Mesothelial cell of epicardium (in vitro differentiated cells): ENCODE results near the gene ZPR1. TPM values are rescaled to one million over a fixed set of nuclear protein-coding genes. Genes with fewer than 3 reads are reported as not detected.
"Not testable (repeated sequence)": the region's sequence is repeated elsewhere in the genome, so short reads cannot be mapped to it uniquely, and the experiment has no call there.

Source experiments
- DNase-seq, 2 experiments: peaks; one replicate each; pipeline ENCODE4 v3.0.0; 2021; ENCODE audit warnings: low spot score in 2 of 2; ENCODE audit not compliant: unreplicated experiment in 2 of 2
- H3K27ac Mint-ChIP-seq: 2 replicates; pipeline ENCODE4 v1.8.0; 2021; ENCODE audit warnings: mixed read lengths
- H3K27me3 Mint-ChIP-seq: 2 replicates; pipeline ENCODE4 v1.8.0; 2021; ENCODE audit warnings: low read depth, mixed read lengths
- H3K36me3 Mint-ChIP-seq: 2 replicates; pipeline ENCODE4 v1.8.0; 2021; ENCODE audit warnings: mixed read lengths
- H3K4me1 Mint-ChIP-seq: 2 replicates; pipeline ENCODE4 v1.8.0; 2021; ENCODE audit warnings: mixed read lengths
- H3K4me3 Mint-ChIP-seq: 2 replicates; pipeline ENCODE4 v1.8.0; 2021; ENCODE audit warnings: mild to moderate bottlenecking, moderate library complexity, mixed read lengths
- H3K9me3 Mint-ChIP-seq: 2 replicates; pipeline ENCODE4 v1.8.0; 2021; ENCODE audit warnings: mixed read lengths
- total RNA-seq: library from RNA; stranded (reverse); gene quantifications from 3 replicates; pipeline ENCODE4 v1.2.1, GENCODE V29; 2021
- TF ChIP-seq, protein P1 (sequence below): fragments of 200-600 bp; sonication (generic); IDR thresholded peaks from one replicate; pipeline ENCODE4 v1.5.0; 2021; ENCODE audit warnings: antibody characterized with exemption; ENCODE audit not compliant: unreplicated experiment

Gene ZPR1, protein sequence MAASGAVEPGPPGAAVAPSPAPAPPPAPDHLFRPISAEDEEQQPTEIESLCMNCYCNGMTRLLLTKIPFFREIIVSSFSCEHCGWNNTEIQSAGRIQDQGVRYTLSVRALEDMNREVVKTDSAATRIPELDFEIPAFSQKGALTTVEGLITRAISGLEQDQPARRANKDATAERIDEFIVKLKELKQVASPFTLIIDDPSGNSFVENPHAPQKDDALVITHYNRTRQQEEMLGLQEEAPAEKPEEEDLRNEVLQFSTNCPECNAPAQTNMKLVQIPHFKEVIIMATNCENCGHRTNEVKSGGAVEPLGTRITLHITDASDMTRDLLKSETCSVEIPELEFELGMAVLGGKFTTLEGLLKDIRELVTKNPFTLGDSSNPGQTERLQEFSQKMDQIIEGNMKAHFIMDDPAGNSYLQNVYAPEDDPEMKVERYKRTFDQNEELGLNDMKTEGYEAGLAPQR
- 39.1 to 41.5 TPM (median 40.9 TPM) in 3 replicates for total RNA-seq

DNA sequence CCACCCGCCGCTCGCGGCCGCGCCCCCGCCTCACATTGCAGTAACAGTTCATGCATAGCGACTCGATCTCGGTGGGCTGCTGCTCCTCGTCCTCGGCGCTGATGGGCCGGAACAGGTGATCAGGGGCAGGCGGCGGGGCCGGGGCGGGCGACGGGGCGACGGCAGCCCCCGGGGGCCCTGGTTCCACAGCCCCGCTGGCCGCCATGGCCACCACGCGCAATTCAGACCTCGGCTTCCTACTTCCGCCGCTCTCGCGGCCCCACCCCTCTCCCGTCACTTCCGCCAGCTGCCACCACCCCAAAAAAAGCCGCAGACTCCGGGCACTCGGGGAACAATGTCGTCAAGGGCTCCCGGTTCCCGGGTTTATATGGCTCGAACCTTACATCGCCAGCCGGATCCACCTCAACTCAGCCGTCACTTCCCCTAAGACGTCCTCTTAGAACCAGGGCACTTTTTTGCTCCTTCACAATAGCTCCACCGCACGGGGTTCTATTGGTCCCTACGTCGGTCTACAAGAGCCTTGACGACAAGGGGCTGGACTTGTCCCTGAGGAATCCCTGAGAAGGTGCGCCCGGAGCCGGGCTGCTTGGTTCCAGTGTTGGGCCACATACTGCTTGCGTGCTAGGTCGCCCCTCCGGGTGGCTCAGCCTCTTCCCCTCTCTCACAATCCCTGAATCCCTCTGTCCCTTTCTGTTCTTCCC lies at the start of gene ZPR1:
Gene ZPR1 (minus strand): TSS at position 238 of the 701 bp plus-strand sequence. CDS start 33 bp downstream, at position 205.
- Mint-ChIP-seq H3K36me3 (peaks cover 25% of the 10 kb centered on the region), H3K9me3 (no peaks in the 10 kb centered on the region), H3K4me3 (peak within 1 kb of the TSS; percentile 99), H3K4me1 (peaks cover 18% of the 10 kb centered on the region), H3K27ac (peak within 1 kb of the TSS; percentile 97), H3K27me3 (peaks cover 6% of the 10 kb centered on the region)
- TF ChIP-seq, protein P1, sequence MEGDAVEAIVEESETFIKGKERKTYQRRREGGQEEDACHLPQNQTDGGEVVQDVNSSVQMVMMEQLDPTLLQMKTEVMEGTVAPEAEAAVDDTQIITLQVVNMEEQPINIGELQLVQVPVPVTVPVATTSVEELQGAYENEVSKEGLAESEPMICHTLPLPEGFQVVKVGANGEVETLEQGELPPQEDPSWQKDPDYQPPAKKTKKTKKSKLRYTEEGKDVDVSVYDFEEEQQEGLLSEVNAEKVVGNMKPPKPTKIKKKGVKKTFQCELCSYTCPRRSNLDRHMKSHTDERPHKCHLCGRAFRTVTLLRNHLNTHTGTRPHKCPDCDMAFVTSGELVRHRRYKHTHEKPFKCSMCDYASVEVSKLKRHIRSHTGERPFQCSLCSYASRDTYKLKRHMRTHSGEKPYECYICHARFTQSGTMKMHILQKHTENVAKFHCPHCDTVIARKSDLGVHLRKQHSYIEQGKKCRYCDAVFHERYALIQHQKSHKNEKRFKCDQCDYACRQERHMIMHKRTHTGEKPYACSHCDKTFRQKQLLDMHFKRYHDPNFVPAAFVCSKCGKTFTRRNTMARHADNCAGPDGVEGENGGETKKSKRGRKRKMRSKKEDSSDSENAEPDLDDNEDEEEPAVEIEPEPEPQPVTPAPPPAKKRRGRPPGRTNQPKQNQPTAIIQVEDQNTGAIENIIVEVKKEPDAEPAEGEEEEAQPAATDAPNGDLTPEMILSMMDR: no peak
- peak; percentile 52 to 79 for DNase-seq

GRCh38 chr11:116836632-116836991 lies 48.8 kb upstream of the ZPR1 start:
- Mint-ChIP-seq H3K27me3 (no peaks in the 10 kb centered on the region), H3K4me3 (no peak overlapping the region), H3K4me1 (peaks cover 24% of the 10 kb centered on the region), H3K27ac (no peak overlapping the region), H3K36me3 (no peaks in the 10 kb centered on the region), H3K9me3 (no peaks in the 10 kb centered on the region)
- DNase-seq: no peak
- TF ChIP-seq, protein P1: no peak

DNA sequence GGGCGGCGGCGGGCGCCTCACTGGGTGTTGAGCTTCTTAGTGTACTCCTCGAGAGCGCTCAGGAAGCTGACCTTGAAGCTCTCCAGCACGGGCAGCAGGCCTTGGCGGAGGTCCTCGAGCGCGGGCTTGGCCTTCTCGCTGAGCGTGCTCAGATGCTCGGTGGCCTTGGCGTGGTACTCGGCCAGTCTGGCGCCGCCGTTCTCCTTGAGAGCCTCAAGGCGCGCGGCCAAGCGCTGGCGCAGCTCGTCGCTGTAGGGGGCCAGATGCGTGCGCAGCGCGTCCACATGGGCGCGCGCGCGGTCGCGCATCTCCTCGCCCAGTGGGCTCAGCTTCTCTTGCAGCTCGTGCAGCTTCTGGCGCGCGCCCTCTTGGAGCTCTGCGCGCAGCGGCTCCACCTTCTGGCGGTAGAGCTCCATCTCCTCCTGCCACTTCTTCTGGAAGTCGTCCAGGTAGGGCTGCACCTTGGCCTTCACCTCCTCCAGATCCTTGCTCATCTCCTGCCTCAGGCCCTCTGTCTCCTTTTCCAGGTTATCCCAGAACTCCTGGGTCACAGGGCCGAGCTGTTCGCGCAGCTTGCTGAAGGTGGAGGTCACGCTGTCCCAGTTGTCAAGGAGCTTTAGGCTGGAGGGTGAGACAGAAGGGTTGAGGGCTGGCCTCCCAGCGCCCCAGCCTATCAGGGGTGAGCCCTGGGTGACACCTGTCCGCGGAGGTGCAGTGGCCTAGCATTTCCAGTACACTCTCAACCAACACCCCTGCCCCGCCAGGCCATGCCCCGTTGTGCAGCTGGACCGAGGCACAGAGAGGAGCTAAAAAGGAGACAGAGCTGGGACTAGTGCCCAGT lies 48.2 kb upstream of the ZPR1 start:
- DNase-seq: peak; percentile 82
- Mint-ChIP-seq H3K4me1 (peaks cover 24% of the 10 kb centered on the region), H3K4me3 (peak overlapping the region; percentile 58), H3K36me3 (no peaks in the 10 kb centered on the region), H3K27me3 (no peaks in the 10 kb centered on the region), H3K9me3 (no peaks in the 10 kb centered on the region), H3K27ac (no peak overlapping the region)
- TF ChIP-seq, protein P1: no peak

DNA sequence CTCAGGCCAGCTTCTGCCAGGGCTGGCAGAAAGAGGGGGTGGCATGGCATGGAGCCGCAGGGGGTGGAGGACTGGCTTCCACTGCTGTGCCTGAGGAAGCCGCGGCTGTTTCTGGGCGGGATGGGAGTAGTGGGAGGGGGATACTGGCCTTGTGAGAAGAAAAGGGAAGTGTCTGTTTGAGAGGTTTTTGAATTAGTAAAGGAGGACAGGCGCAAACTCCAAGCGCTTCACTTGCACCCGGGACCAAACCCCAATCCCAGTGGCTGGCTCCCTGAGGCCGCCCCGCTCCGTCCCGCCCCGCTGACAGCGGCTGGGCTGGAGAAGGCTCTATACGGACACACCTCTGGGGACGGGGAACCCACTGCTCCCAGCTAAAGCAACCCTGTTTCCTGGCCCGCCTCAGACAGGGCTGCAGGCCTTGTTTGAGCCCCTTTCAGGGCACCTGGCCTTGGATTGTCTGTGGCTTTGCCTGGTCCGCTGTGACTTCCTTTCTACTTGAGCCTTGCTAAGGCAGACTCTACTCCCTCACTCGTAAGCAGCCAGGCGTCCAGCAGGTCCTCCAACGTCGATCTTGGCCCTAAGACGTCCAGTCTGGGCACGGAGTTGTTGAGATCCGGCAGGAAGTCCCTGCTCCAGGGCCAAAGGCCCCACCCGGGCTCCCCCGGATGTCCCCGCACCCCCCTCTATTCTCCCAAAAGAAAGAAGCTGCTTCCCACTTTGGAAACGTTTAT lies 47.4 kb upstream of the ZPR1 start:
- Mint-ChIP-seq H3K4me1 (peaks cover 24% of the 10 kb centered on the region), H3K27ac (peak overlapping the region; percentile 16), H3K4me3 (peak overlapping the region; percentile 58), H3K9me3 (no peaks in the 10 kb centered on the region), H3K27me3 (no peaks in the 10 kb centered on the region), H3K36me3 (no peaks in the 10 kb centered on the region)
- TF ChIP-seq, protein P1: no peak
- DNase-seq: no peak

DNA sequence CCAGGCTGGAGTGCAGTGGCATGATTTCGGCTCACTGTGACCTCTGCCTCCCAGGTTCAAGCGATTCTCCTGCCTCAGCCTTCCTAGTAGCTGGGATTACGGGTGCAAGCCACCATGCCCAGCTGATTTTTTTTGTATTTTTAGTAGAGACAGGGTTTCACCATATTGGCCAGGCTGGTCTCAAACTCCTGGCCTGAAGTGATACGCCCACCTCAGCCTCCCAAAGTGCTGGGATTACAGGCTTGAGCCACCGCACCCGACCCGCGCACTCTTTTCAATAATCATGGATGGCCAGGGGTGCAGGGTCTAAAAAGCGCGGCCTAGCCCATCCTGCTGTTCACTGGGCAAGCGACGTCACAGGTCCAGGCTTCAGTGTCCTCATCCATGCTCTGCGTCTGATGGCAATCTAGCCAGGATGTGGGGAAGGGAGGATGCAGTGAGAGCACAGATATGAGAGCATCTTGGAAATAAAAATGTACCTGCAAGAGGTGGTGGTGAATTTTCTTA lies 46.8 kb upstream of the ZPR1 start:
- not testable (repeated sequence) for H3K36me3 Mint-ChIP-seq
- H3K4me1 Mint-ChIP-seq: peaks cover 27% of the 10 kb centered on the region

More for the DNA sequence above, 46.8 kb upstream of the ZPR1 start:
- DNase-seq, H3K9me3 Mint-ChIP-seq, H3K27me3 Mint-ChIP-seq, H3K27ac Mint-ChIP-seq: not testable (repeated sequence)
- peak overlapping the region; percentile 36 for H3K4me3 Mint-ChIP-seq
